SK-N-SH (cell line): Measurements from ENCODE around the gene CALHM1.

ENCODE experiments used
- CHD2 ChIP-seq: fragments of 150-350 bp; IDR thresholded peaks from 2 replicates; pipeline ENCODE4 v1.6.1; 2018; ENCODE audit warnings: low read length; ENCODE audit not compliant: partially characterized antibody
- SIN3A ChIP-seq: IDR thresholded peaks from 2 replicates; pipeline ENCODE4 v1.6.1; 2012; ENCODE audit warnings: low read depth, mild to moderate bottlenecking, low read length, moderate library complexity, borderline replicate concordance

DNA sequence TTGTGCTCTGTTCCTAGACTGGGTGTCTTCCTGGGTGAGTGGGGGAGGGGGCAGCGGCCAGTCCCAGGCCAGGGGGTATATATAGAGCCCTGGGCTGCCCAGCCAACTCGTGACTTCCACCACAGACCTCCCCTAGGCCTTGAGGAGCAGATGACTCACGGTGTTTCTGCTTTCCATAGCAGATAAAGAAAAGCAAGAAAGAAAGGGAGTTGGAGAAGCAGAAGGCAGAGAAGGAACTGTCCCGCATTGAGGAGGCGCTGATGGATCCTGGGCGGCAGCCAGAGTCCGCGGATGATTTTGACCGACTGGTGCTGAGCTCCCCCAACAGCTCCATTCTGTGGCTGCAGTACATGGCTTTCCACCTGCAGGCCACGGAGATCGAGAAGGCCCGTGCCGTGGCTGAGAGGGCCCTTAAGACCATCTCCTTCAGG is 16.7 kb downstream of the CALHM1 start:
- TF ChIP-seq SIN3A (no peak), CHD2 (no peak)
